DND-41 (cell line): Measurements from ENCODE around the gene NRXN3.

Source experiments
- EZH2 ChIP-seq: IDR thresholded peaks from 3 replicates; pipeline ENCODE4 v1.6.1; 2012; ENCODE audit warnings: borderline replicate concordance, low read depth, mild to moderate bottlenecking, moderate library complexity, low read length, inconsistent platforms; ENCODE audit not compliant: severe bottlenecking
- TF ChIP-seq, protein P1 (sequence below): IDR thresholded peaks from 2 replicates; pipeline ENCODE4 v1.5.1; 2012; ENCODE audit warnings: borderline replicate concordance, low read length, moderate library complexity, mild to moderate bottlenecking; ENCODE audit not compliant: poor library complexity, severe bottlenecking; ENCODE audit errors: extremely low read depth

DNA sequence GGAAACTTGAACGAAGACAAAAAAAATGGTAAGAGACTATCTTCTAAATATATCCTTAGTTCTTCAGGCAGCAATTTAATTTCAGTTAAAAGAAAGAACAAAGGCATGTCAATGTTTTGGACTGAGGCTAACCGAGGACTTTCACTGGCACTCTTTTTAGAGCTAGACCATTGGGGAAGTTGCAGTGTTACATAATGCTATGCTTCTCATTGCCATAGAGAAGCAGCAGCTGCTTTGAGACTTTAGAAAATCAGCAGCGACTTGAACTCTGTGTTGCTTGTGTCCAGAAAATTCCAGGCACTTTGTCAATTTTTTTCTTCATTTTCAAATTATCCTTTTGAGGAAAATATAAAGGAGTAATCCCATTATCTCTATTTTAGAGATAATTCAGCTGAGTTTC, 964.2 kb downstream of the NRXN3 start:
- TF ChIP-seq, protein P1, sequence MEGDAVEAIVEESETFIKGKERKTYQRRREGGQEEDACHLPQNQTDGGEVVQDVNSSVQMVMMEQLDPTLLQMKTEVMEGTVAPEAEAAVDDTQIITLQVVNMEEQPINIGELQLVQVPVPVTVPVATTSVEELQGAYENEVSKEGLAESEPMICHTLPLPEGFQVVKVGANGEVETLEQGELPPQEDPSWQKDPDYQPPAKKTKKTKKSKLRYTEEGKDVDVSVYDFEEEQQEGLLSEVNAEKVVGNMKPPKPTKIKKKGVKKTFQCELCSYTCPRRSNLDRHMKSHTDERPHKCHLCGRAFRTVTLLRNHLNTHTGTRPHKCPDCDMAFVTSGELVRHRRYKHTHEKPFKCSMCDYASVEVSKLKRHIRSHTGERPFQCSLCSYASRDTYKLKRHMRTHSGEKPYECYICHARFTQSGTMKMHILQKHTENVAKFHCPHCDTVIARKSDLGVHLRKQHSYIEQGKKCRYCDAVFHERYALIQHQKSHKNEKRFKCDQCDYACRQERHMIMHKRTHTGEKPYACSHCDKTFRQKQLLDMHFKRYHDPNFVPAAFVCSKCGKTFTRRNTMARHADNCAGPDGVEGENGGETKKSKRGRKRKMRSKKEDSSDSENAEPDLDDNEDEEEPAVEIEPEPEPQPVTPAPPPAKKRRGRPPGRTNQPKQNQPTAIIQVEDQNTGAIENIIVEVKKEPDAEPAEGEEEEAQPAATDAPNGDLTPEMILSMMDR: no peak
- no peak for TF ChIP-seq EZH2
